HG03280 (cell line): Measurements from ENCODE around the gene MED8.
A peak's percentile ranks its signal among the peaks of the same experiment; 100 is the strongest.

Experiments used
- ATAC-seq: cut with Tn5 transposase; IDR thresholded peaks from one replicate; pipeline ENCODE4 v1.9.1; 2021; ENCODE audit warnings: mild to moderate bottlenecking, moderate library complexity; ENCODE audit not compliant: unreplicated experiment

MED8 gene

GRCh38 chr1:43363283-43363934, 26.2 kb downstream of the MED8 start:
- no peak for ATAC-seq

DNA sequence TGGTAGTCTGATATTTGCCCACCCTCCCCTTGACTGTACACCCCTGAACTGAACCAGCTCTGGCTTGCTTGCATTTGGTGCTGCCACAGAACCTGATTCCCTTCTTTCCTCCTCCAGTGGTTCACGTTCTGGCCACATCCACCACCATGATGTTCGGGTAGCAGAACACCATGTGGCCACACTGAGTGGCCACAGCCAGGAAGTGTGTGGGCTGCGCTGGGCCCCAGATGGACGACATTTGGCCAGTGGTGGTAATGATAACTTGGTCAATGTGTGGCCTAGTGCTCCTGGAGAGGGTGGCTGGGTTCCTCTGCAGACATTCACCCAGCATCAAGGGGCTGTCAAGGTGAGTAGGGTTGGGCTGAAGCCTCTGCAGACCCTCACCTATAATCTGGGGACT, 29.0 kb downstream of the MED8 start:
- ATAC-seq: no peak

DNA sequence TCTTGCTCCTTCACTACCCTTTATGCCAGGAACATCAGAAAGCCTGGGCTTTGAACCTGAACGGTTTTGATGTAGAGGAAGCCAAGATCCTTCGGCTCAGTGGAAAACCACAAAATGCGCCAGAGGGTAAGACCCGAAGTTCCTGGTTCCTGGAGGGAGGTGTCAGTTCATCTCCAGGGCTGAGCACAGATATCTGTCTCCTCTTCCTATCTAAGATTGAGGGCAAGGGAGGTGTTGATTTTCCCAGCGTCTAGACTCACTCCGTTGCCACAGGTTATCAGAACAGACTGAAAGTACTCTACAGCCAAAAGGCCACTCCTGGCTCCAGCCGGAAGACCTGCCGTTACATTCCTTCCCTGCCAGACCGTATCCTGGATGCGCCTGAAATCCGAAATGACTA, 29.9 kb downstream of the MED8 start:
- ATAC-seq: no peak

DNA sequence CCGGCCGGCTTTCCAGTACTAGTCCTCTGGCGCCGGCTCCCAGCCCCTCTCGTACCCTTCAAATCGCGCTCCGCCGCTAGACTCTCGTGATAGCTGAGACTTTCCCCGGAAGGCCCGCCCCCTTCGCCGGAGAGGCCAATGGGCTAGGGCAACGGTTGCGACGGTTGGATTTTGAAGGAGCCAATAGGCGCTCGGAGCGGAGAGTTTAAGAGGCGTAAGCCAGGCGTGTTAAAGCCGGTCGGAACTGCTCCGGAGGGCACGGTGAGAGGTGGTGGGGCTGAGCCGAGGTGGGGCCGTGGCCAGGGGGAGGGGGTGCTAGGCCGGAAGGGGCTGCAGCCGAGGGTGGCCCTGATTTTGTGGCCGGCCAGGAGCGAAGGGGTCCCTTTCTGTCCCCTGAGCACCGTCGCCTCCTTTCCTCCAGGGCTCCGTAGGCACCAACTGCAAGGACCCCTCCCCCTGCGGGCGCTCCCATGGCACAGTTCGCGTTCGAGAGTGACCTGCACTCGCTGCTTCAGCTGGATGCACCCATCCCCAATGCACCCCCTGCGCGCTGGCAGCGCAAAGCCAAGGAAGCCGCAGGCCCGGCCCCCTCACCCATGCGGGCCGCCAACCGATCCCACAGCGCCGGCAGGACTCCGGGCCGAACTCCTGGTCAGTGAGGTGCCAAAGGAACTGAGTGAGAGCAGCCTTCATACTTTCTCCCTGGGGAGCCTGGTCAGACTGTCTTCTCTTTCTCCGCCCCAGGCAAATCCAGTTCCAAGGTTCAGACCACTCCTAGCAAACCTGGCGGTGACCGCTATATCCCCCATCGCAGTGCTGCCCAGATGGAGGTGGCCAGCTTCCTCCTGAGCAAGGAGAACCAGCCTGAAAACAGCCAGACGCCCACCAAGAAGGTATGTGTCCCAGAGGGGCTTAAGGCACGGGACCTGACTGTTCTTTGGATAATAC, 30.6 kb downstream of the MED8 start, which contains the start of gene CDC20:
TSS of gene CDC20 (plus strand) at position 236 of the 948 bp plus-strand sequence. CDS start at position 471, 235 bp downstream.
- ATAC-seq: peak; percentile 94

- peak; percentile 6 for ATAC-seq
Measured at GRCh38 chr1:43358121-43358745, 31.4 kb downstream of the MED8 start.

- no peak for ATAC-seq
Measured at GRCh38 chr1:43357251-43357650, 32.3 kb downstream of the MED8 start.

- no peak for ATAC-seq
Measured at GRCh38 chr1:43354936-43355335, 34.7 kb downstream of the MED8 start.

DNA sequence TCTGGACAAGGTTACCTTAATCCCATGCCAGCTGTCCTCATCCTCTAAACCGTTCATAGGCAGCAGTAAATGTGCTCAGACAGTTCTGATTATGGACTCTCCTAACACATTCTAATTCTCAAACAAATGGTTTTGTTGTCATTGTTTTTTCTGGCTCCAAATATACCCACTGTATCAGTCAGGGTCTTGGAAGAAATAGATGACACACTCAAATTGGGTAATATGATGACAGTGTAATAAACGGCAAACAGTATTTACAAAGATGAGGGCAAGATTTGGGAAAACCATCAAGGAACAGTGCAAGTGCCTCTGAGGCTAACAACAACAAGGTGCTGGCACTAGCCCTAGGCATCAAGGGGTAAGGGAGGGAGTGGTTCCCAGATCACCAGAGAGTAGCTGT, 35.1 kb downstream of the MED8 start:
- ATAC-seq: no peak

- no peak for ATAC-seq
Measured at GRCh38 chr1:43352881-43353280, 36.7 kb downstream of the MED8 start.

GRCh38 chr1:43352351-43352705, 37.3 kb downstream of the MED8 start:
- ATAC-seq: no peak

- ATAC-seq: no peak
Measured at GRCh38 chr1:43351421-43352350, 37.9 kb downstream of the MED8 start.

DNA sequence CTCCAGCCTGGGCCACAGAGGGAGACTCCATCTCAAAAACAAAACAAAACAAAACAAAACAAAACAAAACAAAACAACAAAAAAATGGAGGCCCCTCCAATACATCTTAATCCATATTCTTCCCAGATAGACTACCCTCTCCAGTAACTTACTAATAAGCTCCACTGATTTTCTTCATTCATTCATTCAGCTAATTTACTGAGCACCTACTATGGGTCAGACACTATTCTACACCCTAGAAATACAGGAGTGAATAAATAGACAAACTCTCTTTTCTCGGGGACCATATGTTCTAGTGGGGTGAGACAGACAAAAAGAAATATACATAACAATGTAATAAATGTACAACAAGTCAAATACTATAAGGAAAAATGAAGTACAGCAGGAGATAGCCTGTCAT, 38.6 kb downstream of the MED8 start:
- no peak for ATAC-seq

GRCh38 chr1:43349594-43350306, 39.9 kb downstream of the MED8 start:
- no peak for ATAC-seq

DNA sequence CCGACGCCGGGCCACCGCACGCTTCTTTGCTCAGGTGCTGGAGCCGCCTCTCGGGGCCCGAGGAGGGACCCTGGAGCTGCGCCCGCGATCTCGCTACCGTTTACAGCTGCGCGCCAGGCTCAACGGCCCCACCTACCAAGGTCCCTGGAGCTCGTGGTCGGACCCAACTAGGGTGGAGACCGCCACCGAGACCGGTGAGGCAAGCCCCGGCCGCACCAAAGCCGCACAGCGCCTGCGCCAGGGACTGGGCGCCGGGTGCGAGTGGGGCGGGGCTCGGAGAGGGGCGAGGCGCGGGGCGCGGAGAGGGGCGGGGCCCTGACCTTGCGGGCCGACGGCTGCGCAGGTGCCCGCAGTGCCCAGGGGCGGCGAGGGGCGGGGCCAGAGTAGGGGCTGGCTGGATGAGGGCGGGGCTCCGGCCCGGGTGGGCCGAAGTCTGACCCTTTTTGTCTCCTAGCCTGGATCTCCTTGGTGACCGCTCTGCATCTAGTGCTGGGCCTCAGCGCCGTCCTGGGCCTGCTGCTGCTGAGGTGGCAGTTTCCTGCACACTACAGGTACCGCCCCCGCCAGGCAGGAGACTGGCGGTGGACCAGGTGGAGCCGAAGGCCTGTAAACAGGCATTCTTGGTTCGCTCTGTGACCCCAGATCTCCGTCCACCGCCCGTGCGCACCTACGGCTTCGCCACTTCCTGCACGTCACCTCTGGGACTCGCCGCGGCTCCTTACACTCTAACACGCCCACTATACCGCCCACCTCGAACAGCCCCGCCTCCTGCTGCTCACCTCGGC, 40.6 kb downstream of the MED8 start:
- no peak for ATAC-seq

GRCh38 chr1:43348343-43348808, 41.2 kb downstream of the MED8 start:
- ATAC-seq: no peak

DNA sequence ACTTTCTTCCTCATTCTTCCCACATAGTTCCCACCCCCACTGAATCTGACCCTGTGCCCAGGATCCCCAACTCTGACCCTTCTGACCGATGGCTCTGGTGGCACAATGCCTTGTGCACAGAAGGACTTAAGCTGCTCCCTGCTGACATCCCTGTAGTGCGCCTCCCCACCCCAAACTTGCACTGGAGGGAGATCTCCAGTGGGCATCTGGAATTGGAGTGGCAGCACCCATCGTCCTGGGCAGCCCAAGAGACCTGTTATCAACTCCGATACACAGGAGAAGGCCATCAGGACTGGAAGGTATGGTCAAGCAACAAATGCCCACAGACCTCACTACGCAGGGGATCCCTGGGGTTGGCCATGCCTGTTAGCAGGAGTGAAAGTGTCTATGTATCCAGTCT, 43.0 kb downstream of the MED8 start:
- ATAC-seq: no peak

DNA sequence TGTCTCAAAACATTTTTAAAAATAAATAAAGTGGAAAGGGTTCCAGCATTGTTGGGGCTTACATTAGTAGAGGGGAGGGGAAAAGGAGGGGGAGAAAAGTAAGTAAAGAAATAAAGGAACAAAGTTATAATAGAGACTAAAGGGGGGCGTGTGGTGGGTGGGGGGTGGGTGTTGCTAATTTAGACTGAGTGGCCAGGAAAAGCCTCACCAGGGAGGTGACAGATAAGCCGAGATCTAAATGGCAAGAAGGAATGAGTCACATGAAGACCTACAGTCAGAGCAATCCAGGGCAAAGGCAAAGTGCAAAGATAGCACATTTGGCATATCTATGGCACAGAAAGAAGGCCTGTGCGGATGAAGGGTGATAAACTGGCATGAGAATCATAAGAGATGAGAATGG, 44.5 kb downstream of the MED8 start:
- ATAC-seq: no peak

- no peak for ATAC-seq
Measured at GRCh38 chr1:43344267-43344850, 45.2 kb downstream of the MED8 start.

DNA sequence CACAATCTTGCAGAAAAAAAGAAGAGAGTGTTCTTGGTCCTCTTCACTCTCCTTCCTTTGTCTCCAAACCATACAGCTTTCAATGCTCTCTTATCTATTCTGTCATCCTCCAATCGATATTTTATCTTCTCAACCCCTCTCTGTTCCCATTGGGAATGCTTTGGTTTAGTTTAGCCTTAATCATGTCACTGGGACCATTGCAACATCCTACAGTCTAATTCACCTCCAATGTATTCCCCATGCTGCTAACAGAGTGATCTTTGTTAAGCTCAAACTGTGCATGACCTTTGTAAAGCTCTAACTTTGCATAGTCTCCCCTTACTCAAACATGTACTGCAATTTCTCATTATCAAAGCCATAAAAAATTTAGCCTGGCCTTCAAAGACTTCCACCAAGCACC, 49.0 kb downstream of the MED8 start:
- no peak for ATAC-seq
